NCI-H1417 treated with DMSO at 0.1 percent for 48 hours (cell line): Measurements from ENCODE around the gene CYP2S1.
"Not testable (repeated sequence)": the region's sequence is repeated elsewhere in the genome, so short reads cannot be mapped to it uniquely, and the experiment has no call there.

Experiments used
- DNase-seq: peaks from one replicate; lab custom pipeline; 2025; lab: John Stamatoyannopoulos, UW

The CYP2S1 gene

DNA sequence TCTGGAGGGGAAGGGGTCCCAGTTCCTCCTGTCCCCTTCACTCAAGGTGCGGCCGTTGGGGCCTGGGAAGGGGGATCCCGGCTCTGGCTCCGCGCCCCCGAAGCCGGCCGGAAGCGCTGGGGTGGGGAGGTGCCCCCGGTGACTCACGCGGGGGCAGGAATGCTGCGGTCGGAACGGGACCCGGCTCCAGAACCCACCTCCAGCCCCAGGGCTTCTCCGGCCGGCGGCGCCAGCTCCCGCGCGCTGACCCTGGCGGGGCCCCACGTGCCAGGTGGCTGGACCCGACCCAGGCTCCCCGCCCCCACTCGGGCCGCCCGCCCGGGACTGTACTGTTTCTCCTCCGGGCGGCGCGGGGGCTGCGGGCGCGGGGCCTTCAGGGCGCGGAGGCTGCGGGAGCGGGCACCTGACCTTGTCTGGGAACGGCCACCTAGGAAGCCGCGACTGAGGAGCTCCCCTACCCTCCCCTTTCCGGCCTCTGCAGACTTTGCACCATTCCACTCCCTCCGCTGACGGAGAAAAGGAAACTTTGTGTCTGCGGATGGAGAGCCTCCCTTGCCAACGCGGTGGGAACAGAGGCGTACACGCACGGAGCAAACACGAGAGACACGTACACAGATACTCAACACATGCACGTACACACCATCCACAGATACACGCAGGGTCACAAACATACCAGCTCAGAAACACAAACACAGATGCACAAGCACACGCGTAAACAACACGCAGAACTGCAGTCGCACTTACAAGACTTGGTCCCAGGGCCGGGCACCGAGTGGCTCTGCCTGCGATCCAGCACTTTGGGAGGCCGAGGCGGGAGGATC, 33.2 kb downstream of the CYP2S1 start:
- no peak for DNase-seq

- DNase-seq, result no peak
Measured at GRCh38 chr19:41226874-41227390, 33.9 kb downstream of the CYP2S1 start.

DNA sequence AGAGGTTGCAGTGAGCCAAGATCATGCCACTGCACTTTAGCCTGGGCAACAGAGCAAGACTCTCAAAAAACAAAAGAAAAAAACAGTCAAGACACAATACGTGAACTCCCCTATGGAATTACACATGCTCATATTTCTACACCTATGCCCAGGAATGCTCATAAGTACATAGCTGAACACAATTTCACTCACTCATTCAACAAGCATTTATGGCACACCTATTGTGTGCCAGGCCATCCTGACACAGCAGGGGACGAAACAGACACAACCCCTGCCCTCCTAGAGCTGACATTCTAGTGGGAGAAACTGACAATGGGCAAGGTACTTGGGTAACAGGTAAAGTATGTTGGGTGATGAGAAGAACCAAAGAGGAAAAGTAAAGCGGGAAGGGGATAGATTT, 35.5 kb downstream of the CYP2S1 start:
- no peak for DNase-seq

DNA sequence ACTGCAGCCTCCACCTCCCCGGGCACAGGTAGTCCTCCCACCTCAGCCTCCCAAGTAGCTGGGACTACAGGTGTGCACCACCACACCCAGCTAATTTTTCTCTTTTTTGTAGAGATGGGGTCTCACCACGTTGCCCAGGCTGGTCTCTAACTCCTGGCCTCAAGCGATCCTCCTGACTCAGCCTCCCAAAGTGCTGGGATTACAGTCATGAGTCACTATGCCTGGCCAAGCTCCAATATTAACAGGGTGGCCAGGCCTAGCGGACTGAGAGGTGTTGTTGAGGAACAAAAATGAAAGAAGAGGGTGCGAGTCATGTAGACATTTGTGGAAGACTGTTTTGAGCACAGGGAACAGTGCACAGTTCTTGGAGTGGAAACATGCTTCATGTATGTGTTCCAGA, 36.3 kb downstream of the CYP2S1 start:
- not testable (repeated sequence) for DNase-seq

DNA sequence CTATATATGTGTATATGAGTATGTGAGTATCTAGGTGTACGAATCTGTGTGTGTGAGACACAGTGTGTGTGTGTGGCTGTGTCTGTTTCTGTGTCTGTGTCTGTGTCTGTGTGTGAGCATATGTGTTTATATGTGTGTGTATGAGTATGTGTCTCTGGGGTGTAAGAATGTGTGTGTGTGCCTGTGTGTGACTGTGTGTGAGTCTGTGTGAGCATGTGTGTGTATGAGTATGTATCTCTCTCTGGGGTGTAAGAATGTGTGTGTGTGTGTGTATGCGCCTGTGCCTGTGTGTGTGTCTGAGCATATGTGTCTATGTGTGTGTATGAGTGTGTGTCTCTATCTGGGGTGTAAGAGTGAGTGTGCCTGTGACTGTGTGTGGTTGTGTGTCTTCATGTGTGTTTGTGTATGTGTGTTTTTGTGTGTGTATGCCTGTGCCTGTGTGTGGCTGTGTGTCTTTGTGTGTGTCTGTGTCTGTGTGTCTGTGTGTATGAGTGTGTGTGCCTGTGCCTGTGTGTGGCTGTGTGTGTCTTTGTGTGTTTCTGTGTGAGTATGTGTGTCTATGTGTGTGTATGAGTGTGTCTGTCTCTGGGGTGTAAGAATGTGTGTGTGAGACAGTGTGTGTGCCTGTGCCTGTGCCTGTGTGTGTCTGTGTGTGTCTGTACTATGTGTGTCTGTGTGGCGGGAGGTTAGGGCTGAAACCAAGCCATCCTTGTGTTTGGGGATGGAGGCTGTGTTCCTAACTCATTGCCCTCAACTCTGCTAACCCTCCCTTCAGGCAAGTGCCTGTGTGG, 37.2 kb downstream of the CYP2S1 start:
- no peak for DNase-seq

DNA sequence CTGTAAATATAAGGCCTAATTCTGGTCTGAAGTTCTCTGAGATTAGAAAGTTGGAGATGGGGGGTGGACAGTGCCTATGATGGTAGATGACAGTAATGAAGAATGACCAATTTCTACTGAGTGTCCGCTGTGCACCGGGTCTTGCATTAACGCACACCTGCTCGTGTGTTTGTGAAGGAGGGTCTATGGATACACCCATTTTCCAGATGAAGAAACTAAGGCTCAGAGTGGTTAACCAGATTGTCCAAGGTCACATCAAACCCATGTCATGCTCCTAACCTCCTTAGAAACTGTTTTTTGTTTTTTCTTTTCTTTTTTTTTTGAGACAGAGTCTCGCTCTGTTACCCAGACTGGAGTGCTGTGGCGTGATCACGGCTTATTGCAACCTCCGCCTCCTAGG, 39.7 kb downstream of the CYP2S1 start:
- no peak for DNase-seq

- DNase-seq, result no peak
Measured at GRCh38 chr19:41233748-41234240, 40.8 kb downstream of the CYP2S1 start.

- no peak for DNase-seq
Measured at GRCh38 chr19:41234512-41235168, 41.6 kb downstream of the CYP2S1 start.

- DNase-seq, result no peak
Measured at GRCh38 chr19:41235480-41235879, 42.5 kb downstream of the CYP2S1 start.

- no peak for DNase-seq
Measured at GRCh38 chr19:41238244-41238643, 45.2 kb downstream of the CYP2S1 start.

DNA sequence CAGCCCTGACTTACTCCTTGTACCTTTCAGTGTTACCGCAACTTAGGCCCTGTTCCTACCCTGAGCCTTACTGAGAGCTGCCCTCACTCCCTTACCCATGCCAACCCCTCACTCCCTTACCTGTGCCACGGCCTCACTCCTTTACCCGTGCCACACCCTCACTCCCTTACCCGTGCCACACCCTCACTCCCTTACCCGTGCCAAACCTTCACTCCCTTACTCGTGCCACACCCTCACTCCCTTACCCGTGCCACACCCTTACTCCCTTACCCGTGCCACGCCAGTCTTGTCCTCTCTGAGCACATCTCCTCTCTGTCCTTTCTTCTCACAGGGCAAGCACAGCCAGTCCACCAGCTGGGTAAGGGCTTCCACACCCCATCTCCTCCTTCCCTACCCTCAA, 46.3 kb downstream of the CYP2S1 start:
- DNase-seq, result no peak

GRCh38 chr19:41239961-41240574, 47.0 kb downstream of the CYP2S1 start:
- no peak for DNase-seq

DNA sequence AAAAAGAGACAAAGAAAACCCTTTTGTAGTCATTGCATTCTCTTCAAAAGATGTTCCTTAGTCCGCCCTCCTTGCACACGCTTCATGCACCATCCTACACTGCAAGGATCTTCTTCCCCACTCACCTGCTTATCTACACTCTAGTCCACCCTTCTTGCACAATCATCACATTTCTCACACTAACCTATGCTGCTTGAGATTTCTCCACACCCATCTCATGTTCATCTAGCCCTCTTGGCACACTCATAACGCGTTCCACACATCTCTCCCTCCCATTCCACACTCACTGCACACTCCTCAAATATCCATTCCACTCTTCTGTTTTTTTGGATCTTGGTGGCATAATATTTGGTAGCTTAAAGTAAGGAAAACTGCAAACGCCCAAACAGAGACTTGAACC, 48.8 kb downstream of the CYP2S1 start:
- DNase-seq, result no peak

DNA sequence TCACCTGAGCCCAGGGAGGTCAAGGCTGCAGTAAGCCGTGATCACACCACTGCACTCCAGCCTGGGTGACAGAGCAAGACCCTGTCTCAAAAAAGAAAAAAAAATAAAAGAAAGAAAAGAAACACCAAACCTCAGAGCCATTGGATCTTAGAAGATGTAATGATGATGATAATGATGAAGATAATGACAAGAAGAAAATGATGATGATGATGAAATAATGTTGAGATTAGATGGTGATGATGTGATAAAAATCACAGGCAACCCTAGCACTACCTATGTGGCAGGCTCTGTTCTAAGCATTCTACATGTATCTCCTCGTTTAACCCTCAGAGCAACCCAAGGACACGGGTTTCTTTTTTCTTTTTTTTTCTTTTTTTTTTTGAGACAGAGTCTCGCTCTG, 51.1 kb downstream of the CYP2S1 start:
- DNase-seq, result no peak

DNA sequence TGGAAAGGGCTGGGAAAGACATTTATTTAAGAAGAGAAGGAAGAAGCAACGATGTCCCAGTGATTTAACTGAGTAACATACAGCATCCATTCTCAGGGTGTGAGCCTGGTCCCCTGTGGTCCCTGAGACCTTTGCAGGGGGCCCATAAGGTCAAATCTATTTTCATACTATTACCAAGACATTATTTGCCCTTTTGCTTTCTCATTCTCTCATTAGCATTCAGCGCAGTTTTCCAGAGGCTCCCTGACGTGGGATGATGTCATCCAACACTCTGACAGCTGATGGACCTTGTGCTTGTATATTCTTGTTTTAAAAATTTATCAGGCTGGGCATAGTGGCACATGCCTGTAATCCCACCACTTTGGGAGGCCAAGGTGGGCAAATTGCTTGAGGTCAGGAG, 52.8 kb downstream of the CYP2S1 start:
- DNase-seq, result no peak

DNA sequence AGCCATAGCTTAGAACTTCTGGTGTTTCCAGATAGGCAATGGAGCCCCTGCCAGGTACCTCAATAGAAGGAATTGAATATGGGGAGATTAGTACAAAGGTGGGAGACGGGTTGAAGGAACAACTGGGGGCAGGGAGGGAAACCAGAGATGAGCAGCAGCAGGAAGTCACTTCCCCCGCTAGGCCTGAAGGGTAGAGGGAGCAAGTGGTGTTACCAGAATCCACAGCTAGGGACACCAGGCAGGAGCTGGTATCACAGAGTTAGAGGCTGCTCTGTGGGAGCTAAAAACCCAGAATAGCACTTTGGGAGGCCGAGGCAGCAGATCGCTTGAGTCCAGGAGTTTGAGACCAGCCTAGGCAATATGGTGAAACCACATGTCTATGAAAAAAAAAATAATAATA, 55.9 kb downstream of the CYP2S1 start:
- DNase-seq, result no peak

GRCh38 chr19:41249707-41250423, 56.8 kb downstream of the CYP2S1 start:
- DNase-seq, result no peak

DNA sequence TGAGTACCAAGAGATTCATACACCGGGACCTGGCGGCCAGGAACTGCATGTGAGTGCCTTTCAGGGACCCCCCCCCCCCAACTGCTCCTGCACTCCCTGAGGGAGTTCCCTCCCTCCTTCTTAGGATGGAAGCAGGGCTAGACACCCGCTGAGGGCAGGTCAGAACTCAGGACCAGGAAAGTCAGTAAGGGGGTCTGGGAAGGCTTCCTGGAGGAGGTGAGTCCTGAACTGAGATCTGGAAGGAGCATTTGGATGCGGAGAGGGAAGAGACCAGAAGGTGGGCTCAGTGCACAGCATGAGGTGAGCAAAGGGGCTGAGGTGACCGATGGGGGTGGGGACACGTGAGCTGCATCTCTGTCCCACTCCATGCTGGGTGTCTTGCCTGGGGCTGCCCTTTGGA, 60.6 kb downstream of the CYP2S1 start:
- no peak for DNase-seq

GRCh38 chr19:41255171-41255570, 62.2 kb downstream of the CYP2S1 start:
- no peak for DNase-seq
